Midbrain (tissue), 1 donor: ENCODE measurements around the gene COL9A3.

Experiments used
- DNase-seq: peaks from one replicate; lab custom pipeline; 2025; lab: John Stamatoyannopoulos, UW

The COL9A3 gene

DNA sequence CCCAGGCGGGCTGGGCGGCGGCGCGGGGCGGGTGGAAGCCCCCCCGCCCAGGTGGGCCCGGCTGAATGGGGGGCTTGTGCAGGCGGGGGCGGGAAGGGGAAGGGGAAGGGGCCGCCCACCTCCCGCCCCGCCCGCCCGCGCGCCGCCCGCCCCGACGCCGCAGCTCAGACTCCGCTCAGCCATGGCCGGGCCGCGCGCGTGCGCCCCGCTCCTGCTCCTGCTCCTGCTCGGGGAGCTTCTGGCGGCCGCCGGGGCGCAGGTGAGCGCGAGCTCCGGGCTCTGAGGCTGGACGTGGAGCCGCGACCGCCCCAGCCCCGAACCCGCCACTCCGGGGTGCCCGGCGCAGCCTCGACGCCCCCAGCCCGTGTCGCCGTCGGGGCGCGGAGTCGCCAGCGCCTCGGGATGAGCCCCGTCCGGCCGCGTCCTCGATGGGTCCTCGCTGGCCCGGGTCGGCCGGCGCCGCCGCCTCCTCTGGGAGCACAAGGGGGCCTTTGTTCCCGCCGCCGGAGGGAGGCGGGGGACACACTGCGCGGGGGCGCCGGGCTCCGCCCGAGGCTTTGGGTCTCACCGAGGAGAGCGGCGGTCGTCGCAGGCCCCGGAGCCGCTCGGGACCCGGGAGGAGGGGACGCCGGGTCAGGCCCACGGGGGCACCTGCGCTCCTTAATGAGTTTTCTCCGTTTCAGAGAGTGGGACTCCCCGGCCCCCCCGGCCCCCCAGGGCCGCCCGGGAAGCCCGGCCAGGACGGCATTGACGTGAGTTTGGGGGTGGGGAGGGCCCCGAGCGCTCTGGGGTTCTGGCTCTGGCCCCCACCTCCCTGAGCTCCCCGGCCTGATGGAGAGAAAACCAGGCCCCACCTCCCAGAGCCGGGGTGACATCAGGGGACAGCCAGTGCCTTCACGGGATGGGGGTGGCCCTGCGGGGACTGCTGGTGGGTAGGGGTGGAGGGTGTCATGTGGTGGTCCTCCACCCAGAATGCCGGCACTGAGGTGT, at the start of gene COL9A3:
Gene COL9A3 (plus strand): TSS at position 167 of the 990 bp plus-strand sequence. CDS start 15 bp downstream, at position 182.
- peak; percentile 62 for DNase-seq

DNA sequence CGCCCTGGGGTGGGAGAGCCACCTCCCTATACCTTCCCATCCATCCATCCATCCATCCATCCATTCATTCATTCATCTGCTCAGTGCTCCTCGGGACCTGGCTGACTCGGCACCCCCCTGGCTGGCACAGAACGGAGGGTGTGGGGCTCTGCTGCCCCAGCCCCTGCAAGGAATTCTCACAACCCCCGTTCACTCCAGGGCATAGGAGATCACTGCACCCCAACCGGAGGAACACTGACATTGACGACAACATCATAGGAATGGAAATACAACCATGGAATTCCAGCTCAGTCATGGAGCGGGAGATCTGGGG, 48.7 kb upstream of the COL9A3 start:
- DNase-seq = no peak

DNA sequence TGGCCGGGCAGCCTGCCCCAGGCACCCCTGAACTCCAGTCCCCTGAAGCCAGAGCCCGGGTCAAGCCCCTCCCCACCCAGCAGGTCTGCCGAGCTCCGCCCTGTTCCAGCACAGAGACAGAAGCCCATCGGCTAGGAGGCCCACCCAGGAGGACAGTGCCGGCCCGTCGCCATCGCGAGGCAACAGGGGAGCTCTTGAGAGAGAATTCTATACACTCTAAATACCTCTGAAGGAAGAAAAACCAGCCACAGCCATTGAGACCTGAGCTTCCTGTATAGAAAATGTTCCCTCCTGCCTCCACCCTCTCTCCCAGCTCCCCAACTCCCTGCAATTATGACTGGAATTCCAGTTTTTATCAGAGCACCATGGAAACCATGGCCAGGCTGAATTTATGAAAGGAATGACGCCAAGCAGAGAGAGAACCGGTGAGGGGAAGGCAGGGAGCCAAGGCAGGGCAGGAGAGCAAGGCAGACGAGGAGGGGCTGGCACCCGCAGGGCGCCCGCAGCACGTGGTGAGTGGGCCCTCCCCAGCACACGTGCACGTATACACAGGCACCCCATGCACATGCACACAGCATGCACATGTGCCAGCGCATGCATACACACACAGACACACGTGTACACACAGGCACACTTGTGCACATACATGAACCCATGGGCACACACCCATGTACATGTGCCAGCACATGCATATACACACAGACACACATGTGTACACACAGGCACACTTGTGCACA, 48.1 kb upstream of the COL9A3 start:
- DNase-seq = no peak

DNA sequence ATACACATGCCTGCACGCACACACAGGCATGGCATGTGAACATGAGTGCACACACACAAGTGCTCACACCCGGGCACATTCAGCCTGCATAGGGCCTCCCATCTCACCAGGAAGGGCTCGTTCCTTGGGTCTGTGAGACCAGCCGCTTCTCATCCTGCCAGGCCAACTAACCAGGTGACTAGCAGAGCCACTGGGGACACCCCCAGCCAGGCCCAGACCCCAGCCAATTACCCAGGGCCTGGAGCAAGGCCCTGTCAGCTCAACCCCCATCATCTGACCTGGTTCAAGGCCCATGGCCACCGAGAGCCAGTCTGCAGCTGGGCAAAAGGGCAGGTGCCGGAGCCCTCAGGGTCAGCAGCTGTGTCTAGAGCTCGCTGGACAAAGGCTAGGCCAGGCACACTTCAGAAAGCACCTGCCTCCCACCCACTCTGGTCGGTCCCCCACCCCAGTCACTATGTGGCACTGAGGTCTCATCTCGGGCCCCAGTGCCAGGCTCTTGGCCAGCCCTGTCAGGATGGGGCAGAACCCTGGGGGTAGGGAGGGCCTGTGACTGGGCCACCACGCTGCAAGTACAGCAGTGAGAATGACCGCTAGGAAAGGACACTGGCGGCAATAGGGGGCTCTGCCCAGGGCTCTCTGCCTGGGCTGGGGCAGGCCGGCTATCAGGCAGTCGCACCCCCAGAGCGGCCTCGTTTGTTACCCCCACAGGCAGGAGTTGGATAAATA, 47.3 kb upstream of the COL9A3 start:
- no peak for DNase-seq

DNA sequence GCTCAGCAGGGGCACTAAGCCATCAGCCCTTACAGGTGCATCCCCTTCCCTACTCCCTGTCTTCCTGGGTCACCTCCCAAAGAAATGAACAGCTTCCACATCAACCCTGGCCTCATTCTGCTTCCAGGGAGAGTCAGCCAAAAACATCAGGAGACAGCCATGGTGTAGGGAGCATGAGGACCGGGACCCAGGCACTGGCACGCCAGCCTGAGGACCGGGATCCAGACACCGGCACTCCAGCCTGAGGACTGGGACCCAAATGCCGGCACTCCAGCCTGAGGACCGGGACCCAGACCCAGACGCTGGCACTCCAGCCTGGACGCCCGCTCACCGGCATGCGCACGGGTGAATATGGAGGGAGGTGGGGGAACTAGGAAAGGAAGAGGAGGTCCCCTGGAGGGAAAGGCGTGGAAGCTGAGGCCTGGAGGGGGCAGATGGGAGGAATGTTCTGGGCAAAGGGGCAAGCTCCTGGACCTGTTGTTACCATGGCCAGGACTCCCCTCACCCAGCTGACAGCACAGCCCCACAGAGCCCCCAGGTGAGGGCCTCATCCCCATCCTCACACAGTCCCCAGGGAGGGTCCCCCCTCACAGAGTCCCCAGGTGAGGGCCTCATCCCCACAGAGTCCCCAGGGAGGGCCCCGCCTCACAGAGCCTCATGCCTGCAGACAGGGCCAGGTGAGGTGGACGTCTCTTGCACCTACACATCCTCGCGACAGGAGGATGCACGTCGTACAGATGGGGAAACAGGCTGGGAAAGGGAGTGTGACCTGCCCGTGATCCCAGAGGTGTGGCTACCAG, 46.5 kb upstream of the COL9A3 start:
- DNase-seq = no peak

DNA sequence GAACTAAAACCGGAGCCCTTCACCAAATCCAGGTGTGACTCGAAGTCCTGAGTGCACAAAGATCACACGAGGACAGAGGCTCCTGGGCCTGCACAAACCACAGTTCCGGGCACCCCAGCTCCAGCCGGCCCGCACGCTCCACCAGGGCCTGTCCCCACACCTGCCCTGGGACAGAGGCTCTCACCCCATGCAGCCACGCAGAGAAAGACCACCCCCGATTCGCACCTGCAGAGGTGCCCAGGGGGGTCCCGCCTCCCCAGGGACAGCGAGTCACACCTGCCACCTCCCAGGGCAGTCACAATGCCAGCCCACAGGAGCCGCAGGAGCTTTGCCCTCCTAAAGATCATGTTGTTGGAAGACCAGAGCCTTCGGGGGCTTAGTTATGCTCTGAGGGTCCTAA, 45.9 kb upstream of the COL9A3 start:
- no peak for DNase-seq

DNA sequence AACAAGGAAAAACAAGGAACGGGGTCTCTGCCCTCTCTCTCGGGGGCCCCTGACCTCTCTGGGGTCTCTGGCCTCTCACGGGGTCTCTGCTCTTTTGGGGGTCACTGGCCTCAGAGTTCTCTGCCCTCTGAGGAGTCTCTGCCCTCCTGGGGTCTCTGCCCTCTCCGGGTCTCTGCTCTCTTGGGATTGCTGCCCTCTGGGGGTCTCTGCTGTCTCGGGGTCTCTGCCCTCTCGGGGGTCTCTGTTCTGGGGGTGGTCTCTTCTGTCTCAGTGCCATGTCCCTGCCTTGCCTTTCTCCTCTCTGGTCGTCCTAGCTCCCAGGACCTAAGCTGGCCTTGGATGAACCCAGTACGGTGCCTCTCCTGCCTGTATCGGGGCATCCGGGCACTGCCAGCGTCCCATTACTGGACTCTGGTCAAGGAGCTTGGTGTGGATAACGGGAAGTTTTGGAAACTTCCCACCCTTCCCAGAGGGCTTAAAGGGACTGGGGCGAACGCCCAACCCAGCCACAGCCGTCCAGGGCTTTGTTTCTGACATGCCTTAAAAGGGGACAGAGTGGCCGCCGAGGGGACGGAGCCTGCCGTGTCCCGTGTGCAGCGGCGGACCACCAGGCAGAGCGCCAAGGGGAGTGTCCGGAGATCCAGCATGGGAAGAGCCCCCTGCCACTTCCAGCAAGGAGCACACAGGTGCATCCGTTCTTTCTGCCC, 45.3 kb upstream of the COL9A3 start:
- DNase-seq = no peak

DNA sequence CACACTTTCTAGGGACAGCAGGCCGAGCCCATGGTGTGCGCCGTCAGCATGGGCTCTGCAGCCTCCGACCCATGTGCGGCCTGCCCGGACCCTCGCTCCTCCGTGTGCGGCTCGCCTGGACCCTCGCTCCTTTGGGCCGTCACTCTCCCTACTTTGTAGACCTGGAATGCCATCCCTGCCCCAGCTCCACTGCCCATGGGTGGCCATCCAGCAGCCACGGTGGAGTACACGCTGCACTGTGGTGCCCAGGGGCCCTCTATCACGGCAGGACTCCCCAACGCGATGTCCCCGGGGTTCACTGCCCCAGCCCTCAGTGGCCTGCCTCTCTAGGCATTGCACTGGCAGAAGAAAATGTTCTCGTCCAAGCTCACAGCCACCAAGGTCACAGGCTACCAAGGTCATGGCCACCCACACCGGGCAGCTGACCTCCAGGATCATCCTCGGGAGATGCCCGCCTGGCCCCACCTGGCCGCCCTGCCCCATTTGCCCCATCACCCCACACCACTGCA, 44.7 kb upstream of the COL9A3 start:
- DNase-seq = no peak

DNA sequence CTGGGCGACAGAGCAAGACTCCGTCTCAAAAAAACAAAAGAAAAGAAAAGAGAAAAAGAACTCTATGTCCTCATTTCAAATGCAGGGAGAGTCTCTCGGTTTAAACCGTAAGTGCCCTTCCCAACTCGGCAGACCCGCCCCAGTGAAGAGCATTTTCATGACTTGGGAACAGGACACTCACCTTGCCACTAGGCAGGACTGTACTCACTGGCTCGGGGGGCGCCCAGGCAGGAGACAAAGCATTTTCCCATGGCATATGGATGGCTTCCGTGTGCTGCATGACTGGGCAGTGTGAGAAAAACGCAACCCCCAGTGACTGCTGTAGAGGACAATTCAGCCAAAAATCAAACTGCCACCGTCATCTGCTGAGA, 44.2 kb upstream of the COL9A3 start:
- DNase-seq = no peak

DNA sequence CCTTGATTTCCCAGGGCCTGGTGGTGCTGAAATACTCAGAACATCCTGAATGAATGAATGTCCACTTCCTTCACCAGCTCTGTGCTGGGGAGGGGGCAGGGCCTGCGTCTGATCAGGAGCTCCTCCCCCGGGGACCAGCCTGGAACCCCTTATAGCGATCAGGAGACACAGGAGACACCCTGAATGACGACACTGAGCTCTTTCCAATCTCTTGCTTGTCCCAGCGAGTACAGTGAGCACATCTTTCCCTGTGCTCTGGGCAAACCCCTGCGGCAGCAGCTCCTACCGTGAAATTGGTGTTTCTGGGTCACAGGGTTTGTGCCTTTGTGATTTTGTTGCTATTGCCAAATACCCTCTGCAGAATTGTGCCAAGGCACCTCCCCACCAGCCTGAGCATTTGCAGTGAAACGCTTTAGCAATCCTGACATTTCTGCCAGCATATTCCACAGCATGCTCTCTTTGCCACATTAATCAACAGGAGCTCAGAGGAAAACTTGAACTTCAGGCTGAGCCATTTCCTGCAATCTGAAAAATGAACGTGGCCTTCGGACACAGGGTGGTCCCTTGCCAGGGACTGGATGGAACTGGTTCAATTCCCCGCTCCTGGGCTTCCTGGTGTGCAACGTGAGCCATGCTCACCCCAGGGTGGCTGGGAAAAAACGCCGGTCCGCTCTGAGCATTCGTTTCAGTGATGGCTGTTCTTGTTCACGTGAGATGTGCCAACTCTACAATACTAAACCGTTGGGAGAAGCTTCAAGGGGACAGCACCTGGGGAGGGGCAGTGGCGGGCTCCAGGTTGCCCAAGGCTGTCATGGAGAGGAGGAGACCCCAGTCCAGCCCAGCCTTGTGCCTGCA, 43.6 kb upstream of the COL9A3 start:
- DNase-seq = peak; percentile 39

DNA sequence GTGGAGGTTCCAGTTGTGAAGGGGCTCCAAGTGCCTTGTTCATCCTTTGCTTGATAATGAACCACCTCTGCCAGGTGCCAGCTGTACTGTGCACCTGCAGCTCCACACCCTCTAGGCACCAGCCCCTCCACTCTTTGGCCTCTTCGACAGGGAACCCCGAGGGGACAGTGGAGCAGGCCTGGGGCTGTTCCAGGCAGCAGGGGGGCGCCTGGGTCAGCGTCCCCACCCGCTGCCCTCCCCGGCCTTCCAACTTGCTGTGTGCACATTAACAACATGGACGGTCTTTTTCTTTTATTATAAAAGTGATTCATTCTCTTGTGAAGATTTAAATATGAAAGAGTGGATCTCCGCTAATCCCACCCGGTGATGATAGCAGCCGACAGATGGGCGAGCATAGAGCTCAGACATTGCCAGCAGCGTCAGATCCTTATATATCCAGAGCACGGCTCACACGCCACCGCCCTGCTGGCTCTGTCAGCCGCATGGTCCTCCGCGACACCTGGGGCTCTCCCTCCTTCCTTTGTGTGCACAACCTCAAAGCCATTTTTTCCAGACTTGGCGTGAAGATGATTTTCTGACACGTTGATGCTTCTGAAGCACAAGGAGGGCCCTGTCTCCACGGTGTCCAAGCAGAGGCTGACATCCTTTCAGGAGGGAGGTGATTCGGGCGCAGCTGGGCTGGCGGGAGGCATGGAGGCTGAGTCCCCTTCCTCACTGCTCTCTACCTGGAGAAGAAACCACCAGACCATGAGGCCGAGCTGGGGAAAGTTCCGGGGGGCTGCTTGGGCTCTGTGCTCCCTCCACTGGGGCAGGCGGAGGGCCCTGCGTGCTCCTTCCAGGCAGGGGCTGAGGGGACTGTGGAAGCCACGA, 42.8 kb upstream of the COL9A3 start:
- no peak for DNase-seq

DNA sequence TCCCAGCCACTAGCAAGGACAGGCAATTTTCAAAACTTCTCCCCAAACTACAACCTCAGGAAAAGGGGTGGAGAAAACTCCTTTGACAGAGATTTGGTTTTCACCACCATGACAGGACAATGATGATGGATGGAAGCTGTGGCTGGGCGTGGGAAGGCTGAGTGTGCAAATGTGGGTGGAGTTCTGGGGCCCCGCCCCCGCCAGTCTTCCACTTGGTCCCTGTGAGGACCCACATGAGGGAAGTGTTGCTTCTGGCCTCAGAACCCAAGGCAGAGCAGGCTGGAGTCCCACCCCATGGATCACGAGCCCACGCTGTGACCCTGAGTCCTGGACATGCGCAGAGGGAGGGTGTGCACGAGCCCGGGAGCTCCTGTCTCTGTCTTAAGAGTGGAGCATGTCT, 42.1 kb upstream of the COL9A3 start:
- DNase-seq = no peak

DNA sequence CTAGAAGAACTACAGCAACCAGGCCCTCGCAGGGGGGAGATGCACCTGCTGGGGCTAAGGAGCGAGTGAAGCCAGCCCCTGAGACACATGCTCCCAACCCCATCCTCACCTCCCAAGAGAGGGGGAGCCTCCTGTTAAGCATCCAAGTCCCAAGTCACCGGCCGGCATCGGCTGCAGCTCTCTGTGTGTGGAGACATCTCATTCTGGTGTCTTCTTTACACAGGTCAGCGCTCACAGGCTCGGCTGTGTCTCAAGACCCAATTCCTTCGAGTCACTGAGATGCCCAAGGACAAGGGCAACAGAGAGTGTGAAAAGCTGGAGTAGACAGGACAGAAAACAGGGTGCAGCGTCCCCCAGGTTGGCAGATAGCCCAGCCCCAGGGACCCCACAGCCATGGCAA, 41.6 kb upstream of the COL9A3 start:
- no peak for DNase-seq

DNA sequence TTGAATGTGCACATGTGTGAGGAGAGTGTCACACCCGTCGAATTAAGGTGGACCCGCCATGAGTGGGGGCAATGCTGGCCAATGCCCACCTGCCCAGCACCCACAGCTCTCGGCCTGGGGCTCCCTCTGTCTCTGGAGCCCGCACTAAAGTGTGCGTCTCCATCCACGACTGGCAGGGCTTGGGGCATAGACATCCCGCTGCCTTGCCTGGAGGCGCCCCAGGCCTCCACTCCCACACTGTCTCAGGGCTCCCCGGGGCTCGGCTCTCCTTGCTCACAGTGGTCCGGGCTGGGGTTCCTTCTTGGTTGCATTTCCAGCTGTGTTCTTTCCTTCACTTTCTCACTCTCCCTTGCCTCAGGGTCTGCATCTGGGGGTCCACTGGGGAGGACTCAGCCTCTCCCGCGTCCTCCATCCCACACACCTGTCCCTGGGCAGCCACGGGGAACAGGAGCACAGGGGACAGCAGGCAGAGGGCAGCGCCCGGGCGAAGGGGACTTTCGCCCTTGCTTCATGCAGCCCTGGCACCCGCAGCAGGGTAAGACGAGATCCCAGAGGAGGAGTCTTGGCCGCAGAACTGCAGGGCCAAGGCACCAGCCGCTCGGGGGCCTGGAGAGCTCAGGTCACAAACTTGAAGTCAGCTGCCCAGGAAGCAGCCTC, 40.7 kb upstream of the COL9A3 start:
- DNase-seq = no peak

DNA sequence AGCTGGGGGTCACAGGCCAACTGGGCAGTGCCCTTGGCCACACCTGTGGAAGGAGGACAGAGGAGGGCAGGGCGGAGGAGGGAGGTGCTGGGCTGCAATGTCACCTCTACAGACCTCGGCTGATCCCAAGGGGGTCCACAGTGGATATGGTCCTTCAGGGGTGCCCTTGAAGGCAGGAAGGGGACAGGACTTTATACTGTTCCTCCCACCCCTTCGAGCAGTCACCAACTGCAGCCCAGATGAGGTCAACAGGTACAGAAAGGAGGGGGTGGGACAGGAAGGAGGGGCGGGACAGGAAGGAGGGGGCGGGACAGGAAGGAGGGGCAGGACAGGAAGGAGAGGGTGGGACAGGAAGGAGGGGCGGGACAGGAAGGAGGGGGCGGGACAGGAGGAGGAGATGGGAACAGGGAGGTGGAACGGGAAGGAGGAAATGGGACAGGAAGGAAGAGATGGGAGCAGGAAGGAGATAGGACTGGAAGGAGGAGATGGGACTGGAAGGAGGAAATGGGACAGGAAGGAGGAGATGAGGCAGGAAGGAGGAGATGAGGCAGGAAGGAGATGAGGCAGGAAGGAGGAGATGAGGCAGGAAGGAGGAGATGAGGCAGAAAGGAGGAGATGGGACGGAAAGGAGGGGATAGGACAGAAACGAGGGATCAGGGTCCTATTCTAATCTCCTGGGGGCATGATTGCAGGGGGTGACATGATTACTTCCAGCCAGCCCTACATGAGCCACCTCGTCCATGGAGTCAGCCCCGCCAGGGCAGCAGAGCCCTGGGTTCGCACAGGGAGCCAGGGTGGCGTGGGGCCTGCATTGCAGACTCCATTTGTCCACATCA, 39.9 kb upstream of the COL9A3 start:
- DNase-seq = no peak

DNA sequence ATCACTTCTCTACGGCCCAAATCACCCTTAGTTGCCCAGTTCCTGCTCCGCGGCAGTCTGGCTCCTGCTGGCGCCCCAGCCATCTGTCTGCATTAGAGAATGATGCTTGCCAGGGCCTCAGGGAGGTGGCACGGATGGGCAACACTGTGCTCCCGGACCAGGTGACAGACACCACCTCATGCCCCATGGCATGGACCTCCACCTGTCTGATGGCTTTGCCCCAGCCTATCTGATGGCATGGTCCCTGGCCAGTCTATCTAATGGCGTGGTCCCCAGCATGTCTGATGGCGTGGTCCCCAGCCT, 39.4 kb upstream of the COL9A3 start:
- no peak for DNase-seq

DNA sequence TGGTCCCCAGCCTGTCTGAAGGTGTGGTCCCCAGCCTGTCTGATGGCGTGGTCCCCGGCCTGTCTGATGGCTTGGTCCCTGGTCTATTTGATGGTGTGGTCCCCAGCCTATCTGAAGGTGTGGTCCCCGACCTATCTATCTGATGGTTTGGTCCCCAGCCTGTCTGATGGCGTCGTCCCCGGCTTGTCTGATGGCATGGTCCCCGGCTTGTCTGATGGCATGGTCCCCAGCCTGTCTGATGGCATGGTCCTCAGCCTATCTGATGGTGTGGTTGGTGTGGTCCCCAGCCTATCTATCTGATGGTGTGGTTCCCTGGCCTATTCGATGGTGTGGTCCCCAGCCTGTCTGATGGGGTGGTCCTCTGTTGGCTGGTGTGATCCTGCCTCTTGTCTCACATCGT, 38.8 kb upstream of the COL9A3 start:
- no peak for DNase-seq
